HG02981 (cell line): Measurements from ENCODE around the gene PTBP1.
"Not testable (repeated sequence)": the region's sequence is repeated elsewhere in the genome, so short reads cannot be mapped to it uniquely, and the experiment has no call there.

Experiments
- ATAC-seq: cut with Tn5 transposase; IDR thresholded peaks from one replicate; pipeline ENCODE4 v1.9.1; 2021; ENCODE audit warnings: mild to moderate bottlenecking, moderate library complexity; ENCODE audit not compliant: unreplicated experiment

PTBP1 gene

GRCh38 chr19:824885-825284, 27.6 kb downstream of the PTBP1 start:
- ATAC-seq, result no peak

DNA sequence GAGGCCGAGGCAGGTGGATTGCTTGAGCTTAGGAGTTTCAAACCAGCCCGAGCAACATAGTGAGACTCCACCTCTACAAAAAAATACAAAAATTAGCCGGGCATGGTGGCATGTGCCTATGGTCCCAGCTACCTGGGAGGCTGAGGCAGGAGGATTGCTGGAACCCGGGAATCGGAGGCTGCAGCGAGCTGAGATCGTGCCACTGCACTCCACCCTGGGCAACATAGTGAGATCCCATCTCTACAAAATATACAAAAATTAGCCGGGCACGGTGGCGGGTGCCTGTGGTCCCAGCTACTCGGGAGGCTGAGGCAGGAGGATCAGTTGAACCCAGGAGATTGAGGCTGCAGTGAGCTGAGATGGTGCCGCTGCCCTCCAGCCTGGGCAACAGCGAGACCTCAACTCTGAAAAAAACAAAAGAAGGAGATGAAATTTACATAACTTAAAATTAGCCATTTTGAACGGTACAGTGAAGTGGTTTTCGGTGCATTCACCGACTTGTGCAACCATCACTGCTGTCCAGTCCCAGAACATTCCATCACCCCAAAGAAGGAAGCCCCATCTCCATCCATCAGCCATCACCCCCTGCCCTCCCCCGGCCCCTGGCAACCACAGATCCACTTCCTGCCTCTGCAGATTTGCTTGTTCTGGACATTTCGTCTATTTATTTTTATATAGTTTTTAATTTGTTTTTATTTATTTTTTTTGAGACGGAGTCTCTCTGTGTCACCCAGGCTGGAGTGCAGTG, 28.8 kb downstream of the PTBP1 start:
- no peak for ATAC-seq

DNA sequence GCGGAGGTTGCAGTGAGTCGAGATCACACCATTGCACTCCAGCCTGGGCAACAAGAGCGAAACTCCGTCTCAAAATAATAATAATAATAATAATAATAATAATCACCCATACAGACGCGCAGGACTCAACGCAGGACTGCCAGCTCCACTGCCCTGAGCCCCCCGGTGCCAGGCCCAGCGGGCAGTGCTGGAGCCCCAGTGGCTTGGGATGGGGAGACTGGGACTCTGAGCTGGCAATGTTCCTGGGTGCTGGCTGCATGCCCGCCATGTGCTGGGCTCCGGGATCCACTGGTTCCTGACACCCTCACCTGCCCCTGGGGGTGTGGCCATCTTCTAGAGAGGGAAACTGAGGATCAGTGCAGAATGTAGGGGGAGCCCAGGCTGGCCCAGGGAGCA, 30.1 kb downstream of the PTBP1 start:
- no peak for ATAC-seq

GRCh38 chr19:827710-828321, 30.6 kb downstream of the PTBP1 start, which contains the start of gene AZU1:
Gene AZU1 (plus strand): TSS chr19:827837. CDS start chr19:827847, 10 bp downstream.
- ATAC-seq, result no peak

GRCh38 chr19:829129-829758, 32.0 kb downstream of the PTBP1 start:
- ATAC-seq, result no peak

DNA sequence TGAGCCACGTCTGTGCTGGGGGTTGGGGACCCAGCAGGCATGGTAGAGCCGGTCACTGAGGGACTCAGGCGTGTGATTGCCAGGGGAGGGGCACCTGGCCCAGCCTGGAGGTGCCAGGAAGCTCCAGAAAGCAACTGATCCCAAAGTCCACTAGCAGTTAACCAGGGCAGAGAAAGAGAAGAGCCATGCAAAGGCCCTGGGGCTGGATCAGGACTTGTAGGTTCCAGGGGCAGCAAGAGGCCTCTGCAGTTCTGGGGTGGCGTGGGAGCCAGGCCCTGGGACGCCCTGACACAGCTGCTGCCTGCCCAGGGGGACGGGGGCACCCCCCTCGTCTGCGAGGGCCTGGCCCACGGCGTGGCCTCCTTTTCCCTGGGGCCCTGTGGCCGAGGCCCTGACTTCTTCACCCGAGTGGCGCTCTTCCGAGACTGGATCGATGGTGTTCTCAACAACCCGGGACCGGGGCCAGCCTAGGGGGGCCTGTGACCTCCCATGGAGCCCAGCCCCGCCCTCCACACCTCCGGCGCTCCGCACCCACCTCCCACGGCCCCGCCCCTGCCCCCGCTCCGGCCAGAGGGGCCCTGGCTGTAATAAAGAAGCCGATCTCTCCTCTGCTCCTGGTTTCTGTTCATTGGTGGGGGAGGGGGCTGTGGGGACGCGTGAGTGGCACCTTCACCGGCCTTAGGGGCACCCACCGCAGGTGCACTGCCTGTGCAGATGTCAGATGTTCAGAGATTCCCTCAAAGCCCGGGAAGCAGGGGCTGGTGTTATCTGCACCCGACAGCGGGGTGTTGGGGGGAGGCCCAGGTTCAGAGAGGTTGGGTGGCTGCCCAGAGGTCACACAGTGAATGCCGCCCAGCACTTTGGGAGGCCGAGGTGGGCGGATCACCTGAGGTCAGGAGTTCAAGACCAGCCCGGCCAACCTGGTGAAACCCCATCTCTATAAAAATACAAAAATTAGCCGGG, 34.4 kb downstream of the PTBP1 start:
- ATAC-seq, result no peak

DNA sequence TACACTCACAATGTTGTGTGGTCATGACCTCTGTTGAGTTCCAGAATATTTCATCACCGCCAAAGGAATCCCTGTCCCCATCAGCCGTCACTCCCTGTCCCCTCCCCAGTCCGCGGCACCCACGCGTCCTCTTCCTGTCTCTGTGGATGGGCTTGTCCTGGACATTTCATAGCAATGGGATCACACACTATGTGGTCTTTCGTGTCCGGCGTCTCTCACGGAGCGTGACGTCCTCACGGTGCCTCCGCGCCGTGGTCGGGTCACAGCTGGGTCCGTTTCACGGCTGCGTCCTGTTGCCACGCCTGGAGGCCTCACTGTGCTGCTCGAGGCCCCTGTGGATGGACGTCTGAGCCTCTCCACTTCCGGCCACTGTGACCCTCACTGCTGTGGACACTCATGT, 37.0 kb downstream of the PTBP1 start:
- no peak for ATAC-seq

DNA sequence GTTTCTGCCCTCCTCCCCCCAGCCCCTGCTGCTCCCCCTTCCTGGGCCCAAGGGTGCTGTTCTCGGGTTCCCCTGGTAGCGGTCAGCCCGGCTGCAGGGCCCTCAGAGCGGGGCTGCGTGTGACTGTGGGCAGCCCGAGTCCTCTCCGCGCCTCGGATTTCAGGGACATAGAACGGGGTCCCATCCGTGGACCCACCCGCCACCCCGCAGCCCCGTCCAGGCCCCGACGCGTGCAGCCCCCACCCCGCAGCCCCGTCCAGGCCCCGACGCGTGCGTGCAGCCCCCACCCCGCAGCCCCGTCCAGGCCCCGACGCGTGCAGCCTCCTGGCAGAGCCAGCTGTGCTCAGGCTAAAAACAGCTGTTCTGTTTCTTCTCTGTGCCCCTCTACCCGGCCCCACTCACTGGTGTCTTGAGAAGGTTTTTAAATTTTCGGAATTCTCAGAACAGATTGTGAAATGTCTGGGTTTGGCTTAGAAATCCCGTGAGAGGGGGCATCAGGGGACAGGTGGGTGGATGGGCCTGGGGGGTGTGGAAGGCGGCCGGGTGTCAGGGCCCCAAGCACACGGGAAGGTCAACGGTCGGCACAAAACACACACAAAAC, 38.1 kb downstream of the PTBP1 start:
- no peak for ATAC-seq

DNA sequence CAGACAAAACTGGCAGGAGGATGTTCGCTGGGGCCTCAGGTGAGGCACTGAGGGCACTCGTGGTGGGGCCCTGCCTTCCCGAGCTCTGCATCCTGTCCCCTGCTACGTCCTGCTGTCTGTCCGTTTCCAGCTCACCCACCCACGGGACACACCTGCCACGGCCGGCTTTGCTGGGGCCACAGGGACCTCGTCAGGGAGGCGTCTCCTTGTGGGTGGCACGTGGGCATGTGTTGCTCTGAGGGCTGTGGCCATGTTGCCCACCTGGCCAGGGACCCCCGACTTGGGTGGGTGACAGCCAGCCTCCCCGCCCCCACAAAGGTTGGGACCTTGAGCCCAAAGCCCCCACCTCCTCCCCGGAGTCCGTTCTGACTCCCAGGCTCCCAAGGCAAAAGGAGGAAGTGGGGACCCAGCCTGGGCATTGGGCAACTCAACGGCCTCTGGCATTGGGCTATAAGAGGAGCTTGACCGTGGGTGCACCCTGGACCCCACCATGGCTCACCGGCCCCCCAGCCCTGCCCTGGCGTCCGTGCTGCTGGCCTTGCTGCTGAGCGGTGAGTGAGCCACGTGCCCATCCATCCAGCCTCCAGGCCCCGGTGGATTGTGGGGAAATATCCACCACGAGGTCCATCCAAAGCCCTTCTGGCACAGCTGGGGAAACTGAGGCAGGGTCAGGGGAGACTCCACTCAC, 43.4 kb downstream of the PTBP1 start, which contains the start of gene PRTN3:
PRTN3 (plus strand) TSS at position 481 of the 688 bp plus-strand sequence; CDS start at position 491, 10 bp downstream.
- no peak for ATAC-seq

GRCh38 chr19:842802-843179, 45.5 kb downstream of the PTBP1 start:
- ATAC-seq, result not testable (repeated sequence)

DNA sequence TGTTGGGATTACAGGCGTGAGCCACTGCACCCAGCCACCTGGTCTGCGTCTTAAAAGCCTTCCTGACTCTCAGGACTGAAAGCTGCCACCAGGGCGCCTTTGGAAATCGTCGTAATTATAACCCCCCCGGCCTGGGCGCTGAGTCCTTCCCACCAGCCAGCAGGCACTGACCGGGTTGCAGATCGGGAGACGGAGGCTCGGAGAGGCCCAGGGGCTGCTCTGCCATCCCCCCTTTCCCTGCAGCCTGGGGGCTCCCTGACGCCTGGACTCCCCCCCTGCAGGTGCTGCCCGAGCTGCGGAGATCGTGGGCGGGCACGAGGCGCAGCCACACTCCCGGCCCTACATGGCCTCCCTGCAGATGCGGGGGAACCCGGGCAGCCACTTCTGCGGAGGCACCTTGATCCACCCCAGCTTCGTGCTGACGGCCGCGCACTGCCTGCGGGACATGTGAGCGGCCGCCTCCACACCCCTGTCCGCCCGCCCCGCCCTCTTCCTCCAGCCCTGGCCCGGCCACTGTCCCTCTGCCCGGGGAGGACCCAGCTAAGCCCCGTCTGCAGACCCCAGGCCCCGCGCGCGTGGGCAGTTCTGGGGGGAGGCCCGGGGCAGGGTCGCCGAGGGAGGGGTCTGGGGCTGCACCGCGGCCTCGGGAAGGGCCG, 46.1 kb downstream of the PTBP1 start:
- ATAC-seq, result no peak

DNA sequence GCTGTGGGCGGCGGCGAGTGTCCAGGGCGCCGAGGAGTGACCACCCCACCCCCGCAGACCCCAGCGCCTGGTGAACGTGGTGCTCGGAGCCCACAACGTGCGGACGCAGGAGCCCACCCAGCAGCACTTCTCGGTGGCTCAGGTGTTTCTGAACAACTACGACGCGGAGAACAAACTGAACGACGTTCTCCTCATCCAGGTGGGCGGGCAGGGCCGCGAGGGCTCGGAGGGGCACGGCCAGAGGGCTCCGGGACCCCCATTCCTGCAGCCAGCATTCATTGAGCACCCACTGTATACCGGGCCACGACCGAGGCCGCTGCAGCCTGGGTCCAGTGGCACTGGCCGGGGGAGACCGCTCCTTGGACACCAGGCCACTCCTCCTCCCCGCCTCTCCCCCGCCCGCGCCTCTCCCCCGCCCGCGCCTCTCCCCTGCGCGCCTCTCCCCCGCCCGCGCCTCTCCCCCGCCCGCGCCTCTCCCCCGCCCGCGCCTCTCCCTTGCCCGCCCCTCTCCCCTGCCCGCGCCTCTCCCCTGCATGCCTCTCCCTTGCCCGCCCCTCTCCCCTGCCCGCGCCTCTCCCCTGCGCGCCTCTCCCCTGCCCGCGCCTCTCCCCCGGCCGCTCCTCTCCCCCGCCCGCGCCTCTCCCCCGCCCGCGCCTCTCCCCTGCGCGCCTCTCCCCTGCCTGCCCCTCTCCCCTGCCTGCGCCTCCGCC, 46.7 kb downstream of the PTBP1 start:
- no peak for ATAC-seq

- ATAC-seq, result no peak
Observed at GRCh38 chr19:844546-844971, 47.3 kb downstream of the PTBP1 start.

- no peak for ATAC-seq
Observed at GRCh38 chr19:845707-846521, 48.7 kb downstream of the PTBP1 start.

DNA sequence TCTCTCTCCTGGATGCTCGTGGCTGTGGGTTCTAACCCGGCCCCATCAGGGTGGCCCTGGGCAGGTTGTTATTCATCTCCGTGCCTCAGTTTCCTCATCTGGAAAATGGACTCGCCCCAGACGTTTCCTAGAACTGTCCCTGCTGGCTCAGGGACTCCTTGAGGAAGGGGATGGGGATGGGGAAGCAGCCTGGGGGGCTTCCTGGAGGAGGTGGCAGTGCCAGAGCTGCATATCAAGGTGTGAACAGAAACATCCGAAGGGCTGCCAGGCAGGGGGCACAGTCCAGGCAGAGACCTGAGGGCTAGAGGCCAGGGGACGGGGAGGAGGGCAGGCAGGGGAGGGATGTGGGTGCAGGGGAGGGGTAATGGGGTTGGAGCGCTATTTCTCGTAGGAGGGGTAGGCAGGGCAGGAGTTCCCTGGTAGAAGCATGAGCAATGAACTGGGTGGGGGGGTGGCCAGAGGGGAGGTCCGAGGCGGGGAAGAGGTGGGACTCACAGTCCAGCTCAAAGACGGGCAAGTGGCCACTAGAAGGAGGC, 51.2 kb downstream of the PTBP1 start:
- no peak for ATAC-seq

GRCh38 chr19:849195-849594, 51.9 kb downstream of the PTBP1 start:
- not testable (repeated sequence) for ATAC-seq

DNA sequence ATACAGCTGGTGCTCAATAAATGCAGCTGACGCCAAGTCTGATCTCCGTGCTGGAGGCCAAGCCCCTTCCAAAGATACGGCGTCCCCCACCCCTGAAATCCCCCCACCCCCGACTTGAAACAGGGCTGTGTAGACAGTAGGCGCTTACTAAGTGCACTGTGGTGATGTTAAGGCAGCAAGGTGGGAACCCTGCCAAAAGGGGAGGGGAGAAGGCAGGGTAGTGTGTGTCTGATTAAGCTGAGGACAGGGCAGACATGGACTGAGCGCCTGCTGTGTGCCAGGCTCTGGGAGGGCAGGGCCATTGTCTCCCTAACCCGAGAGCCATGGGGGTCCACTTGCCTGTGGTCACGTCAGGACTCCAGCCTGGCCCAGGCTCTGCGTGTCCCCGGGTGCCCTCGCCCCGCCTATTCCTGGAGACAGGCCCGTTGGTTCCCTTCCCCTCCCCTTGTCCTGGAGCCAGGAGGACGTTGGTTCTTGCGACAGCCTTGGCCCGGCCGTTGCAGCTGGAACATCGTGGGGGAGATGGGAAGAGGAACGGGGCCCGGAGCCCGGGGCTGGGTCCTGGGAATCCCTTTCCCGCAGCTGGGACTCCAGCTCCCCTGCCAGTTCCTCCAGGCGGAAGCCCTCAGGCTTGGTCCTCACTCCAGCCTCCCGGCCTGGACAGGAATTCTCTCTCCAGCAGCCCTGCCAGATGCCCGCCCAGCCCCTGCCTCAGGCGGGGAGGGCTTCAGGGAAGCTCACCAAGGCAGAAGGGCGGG, 53.1 kb downstream of the PTBP1 start:
- ATAC-seq, result no peak
